ENCODE results near the gene PDZD2. TPM values are rescaled to one million over a fixed set of nuclear protein-coding genes. Genes with fewer than 3 reads are reported as not detected.
A peak's percentile ranks its signal among the peaks of the same experiment; 100 is the strongest.

PDZD2 gene
- polyA plus RNA-seq, 3 donors = 0.10 TPM; not detected in 2

DNA sequence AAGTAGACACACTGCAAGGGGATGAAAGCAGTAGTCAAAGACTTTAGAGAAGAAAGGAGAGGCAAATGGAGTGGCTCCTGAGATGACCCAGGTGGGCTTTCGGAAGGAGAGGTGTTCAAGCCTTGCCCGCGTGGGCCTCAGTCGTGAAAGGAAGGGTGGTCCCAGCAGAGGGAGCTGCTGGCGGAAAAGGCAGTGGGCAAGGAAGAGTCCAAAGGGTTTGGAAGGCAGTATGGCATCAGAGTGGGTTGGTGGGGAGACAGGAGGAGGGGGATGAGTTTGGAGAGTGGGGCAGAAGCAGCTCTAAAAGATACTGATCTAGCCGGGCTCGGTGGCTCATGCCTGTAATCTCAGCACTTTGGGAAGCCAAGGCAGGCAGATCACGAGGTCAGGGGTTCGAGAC is 369.8 kb downstream of the PDZD2 start:
- Histone ChIP-seq H3K36me3 (replicated peaks in 1 of 2; ENCODE audit: control insufficient read depth in 1 of 2, insufficient read depth in 2 of 2, low read length in 2 of 2) (no peaks in the 10 kb centered on the region), H3K4me2 (replicated peaks; ENCODE audit: extremely low read depth, low read length, poor library complexity, severe bottlenecking) (no peak overlapping the region), H3K27me3 (ENCODE audit: control insufficient read depth in 2 of 2, insufficient read depth in 2 of 2, low read length in 2 of 2) (no peaks in the 10 kb centered on the region), H4K20me1 (ENCODE audit: insufficient read depth, low read length) (no peaks in the 10 kb centered on the region), H3K79me2 (ENCODE audit: insufficient read depth, low read length) (no peaks in the 10 kb centered on the region), H3K9ac (ENCODE audit: insufficient read depth, low read length, poor library complexity, severe bottlenecking) (no peak overlapping the region), H3K27ac (ENCODE audit: low read depth in 1 of 2, low read length in 2 of 2) (no peak overlapping the region), H3K9me3 (replicated peaks in 1 of 2; ENCODE audit: control insufficient read depth in 1 of 2, insufficient read depth in 1 of 2, low read length in 2 of 2) (no peaks in the 10 kb centered on the region), H3K4me1 (ENCODE audit: control insufficient read depth in 1 of 2, insufficient read depth in 2 of 2, low read length in 2 of 2) (no peaks in the 10 kb centered on the region), H3K4me3 (replicated peaks in 1 of 3; ENCODE audit: low read depth in 2 of 3, low read length in 3 of 3) (no peak overlapping the region), H2AFZ (ENCODE audit: insufficient read depth, low read depth, low read length, poor library complexity, severe bottlenecking) (no peak overlapping the region)
- Mint-ChIP-seq H3K4me3 (no peak overlapping the region), H3K27ac (peak overlapping the region in 1 of 7 donors; percentile 68), H3K9me3 (peaks cover 0 to 11% (median 2%) of the 10 kb centered on the region in 7 donors), H3K36me3 (no peaks in the 10 kb centered on the region), H3K27me3 (ENCODE audit: low read depth in 3 of 3) (peaks cover 2 to 4% (median 2%) of the 10 kb centered on the region in 3 donors), H3K4me1 (no peaks in the 10 kb centered on the region)
- TF ChIP-seq, protein P1, sequence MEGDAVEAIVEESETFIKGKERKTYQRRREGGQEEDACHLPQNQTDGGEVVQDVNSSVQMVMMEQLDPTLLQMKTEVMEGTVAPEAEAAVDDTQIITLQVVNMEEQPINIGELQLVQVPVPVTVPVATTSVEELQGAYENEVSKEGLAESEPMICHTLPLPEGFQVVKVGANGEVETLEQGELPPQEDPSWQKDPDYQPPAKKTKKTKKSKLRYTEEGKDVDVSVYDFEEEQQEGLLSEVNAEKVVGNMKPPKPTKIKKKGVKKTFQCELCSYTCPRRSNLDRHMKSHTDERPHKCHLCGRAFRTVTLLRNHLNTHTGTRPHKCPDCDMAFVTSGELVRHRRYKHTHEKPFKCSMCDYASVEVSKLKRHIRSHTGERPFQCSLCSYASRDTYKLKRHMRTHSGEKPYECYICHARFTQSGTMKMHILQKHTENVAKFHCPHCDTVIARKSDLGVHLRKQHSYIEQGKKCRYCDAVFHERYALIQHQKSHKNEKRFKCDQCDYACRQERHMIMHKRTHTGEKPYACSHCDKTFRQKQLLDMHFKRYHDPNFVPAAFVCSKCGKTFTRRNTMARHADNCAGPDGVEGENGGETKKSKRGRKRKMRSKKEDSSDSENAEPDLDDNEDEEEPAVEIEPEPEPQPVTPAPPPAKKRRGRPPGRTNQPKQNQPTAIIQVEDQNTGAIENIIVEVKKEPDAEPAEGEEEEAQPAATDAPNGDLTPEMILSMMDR (IDR thresholded peaks at IDR 0.05) = no peak
- intact Hi-C loops (cut with micrococcal nuclease) = no loop called here
- 97% methylated on average over 9 of the region's 9 CpGs for whole genome bisulfite sequencing (ENCODE audit: insufficient coverage)
- no peak for DNase-seq

DNA sequence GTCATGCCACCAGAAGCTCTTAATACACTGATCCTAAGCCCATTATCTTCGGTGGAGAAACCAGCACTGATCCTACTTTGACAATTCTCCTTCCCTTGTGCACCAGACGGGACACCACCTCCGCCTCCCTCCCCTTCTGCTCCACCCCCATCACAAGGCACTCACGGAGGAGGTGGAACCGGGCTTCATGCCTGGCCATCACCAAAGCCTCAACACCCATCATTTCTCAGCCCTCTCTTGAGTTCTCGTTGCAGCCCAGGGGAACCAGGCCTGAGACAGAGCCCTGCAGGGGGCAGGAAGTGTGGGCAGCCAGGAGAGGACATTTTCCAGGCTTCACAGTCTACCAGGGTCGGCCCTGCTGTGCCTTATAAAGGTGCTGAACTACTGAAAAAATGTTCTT is 374.7 kb downstream of the PDZD2 start:
- Histone ChIP-seq H3K9me3 (replicated peaks in 1 of 2; ENCODE audit: control insufficient read depth in 1 of 2, insufficient read depth in 1 of 2, low read length in 2 of 2) (no peaks in the 10 kb centered on the region), H3K4me2 (replicated peaks; ENCODE audit: extremely low read depth, low read length, poor library complexity, severe bottlenecking) (no peak overlapping the region), H3K9ac (ENCODE audit: insufficient read depth, low read length, poor library complexity, severe bottlenecking) (no peak overlapping the region), H2AFZ (ENCODE audit: insufficient read depth, low read depth, low read length, poor library complexity, severe bottlenecking) (peak overlapping the region; percentile 30), H3K4me1 (ENCODE audit: control insufficient read depth in 1 of 2, insufficient read depth in 2 of 2, low read length in 2 of 2) (peaks cover 0 to 4% of the 10 kb centered on the region in 2 donors), H4K20me1 (ENCODE audit: insufficient read depth, low read length) (no peaks in the 10 kb centered on the region), H3K4me3 (replicated peaks in 1 of 3; ENCODE audit: low read depth in 2 of 3, low read length in 3 of 3) (no peak overlapping the region), H3K36me3 (replicated peaks in 1 of 2; ENCODE audit: control insufficient read depth in 1 of 2, insufficient read depth in 2 of 2, low read length in 2 of 2) (no peaks in the 10 kb centered on the region), H3K27me3 (ENCODE audit: control insufficient read depth in 2 of 2, insufficient read depth in 2 of 2, low read length in 2 of 2) (no peaks in the 10 kb centered on the region), H3K79me2 (ENCODE audit: insufficient read depth, low read length) (no peaks in the 10 kb centered on the region), H3K27ac (ENCODE audit: low read depth in 1 of 2, low read length in 2 of 2) (no peak overlapping the region)
- H3K4me3 Mint-ChIP-seq = no peak overlapping the region
- no peak overlapping the region for H3K27ac Mint-ChIP-seq
- no peaks in the 10 kb centered on the region for H3K36me3 Mint-ChIP-seq
- TF ChIP-seq, protein P1 (IDR thresholded peaks at IDR 0.05) = no peak
- peaks cover 16% of the 10 kb centered on the region for H3K4me1 Mint-ChIP-seq
- WGBS (ENCODE audit: insufficient coverage) = 79% methylated on average over 3 of the region's 7 CpGs
- H3K9me3 Mint-ChIP-seq = peaks cover 0 to 2% (median 0%) of the 10 kb centered on the region in 7 donors
- intact Hi-C loops (cut with micrococcal nuclease) = no loop called here
- H3K27me3 Mint-ChIP-seq (ENCODE audit: low read depth in 3 of 3) = peaks cover 0 to 5% (median 0%) of the 10 kb centered on the region in 3 donors
- no peak for DNase-seq

All from CD14-positive monocyte (primary cell).